ENCODE measurements around the gene IL15RA.
"Not testable (repeated sequence)": the region's sequence is repeated elsewhere in the genome, so short reads cannot be mapped to it uniquely, and the experiment has no call there.

Gene IL15RA

GRCh38 chr10:5951167-5951711 lies 26.1 kb downstream of the IL15RA start:
- DNase-seq (ENCODE audit: low read depth in 2 of 2) = no peak

GRCh38 chr10:5949009-5949759 lies 28.2 kb downstream of the IL15RA start:
- no peak for DNase-seq (ENCODE audit: low read depth in 2 of 2)

GRCh38 chr10:5948208-5948585 lies 29.1 kb downstream of the IL15RA start:
- DNase-seq (ENCODE audit: low read depth in 2 of 2) = no peak

- DNase-seq (ENCODE audit: low read depth in 2 of 2) = no peak
Observed at GRCh38 chr10:5947471-5948207, 29.7 kb downstream of the IL15RA start.

- no peak for DNase-seq (ENCODE audit: low read depth in 2 of 2)
Observed at GRCh38 chr10:5946786-5947185, 30.6 kb downstream of the IL15RA start.

- not testable (repeated sequence) for DNase-seq (ENCODE audit: low read depth in 2 of 2)
Observed at GRCh38 chr10:5946419-5946775, 30.9 kb downstream of the IL15RA start.

GRCh38 chr10:5945561-5946418 lies 31.6 kb downstream of the IL15RA start:
- no peak for DNase-seq (ENCODE audit: low read depth in 2 of 2)

- no peak for DNase-seq (ENCODE audit: low read depth in 2 of 2)
Observed at GRCh38 chr10:5945190-5945509, 32.2 kb downstream of the IL15RA start.

- no peak for DNase-seq (ENCODE audit: low read depth in 2 of 2)
Observed at GRCh38 chr10:5944389-5945189, 32.8 kb downstream of the IL15RA start.

GRCh38 chr10:5943536-5943935 lies 33.8 kb downstream of the IL15RA start:
- DNase-seq (ENCODE audit: low read depth in 2 of 2) = no peak

GRCh38 chr10:5942474-5942873 lies 34.9 kb downstream of the IL15RA start:
- no peak for DNase-seq (ENCODE audit: low read depth in 2 of 2)

GRCh38 chr10:5942001-5942400 lies 35.3 kb downstream of the IL15RA start:
- DNase-seq (ENCODE audit: low read depth in 2 of 2) = no peak

- DNase-seq (ENCODE audit: low read depth in 2 of 2) = no peak
Observed at GRCh38 chr10:5941579-5941978, 35.8 kb downstream of the IL15RA start.

- DNase-seq (ENCODE audit: low read depth in 2 of 2) = no peak
Observed at GRCh38 chr10:5940807-5941218, 36.5 kb downstream of the IL15RA start.

- no peak for DNase-seq (ENCODE audit: low read depth in 2 of 2)
Observed at GRCh38 chr10:5938291-5938690, 39.1 kb downstream of the IL15RA start.

GRCh38 chr10:5937016-5937415 lies 40.3 kb downstream of the IL15RA start:
- DNase-seq (ENCODE audit: low read depth in 2 of 2) = no peak

- no peak for DNase-seq (ENCODE audit: low read depth in 2 of 2)
Observed at GRCh38 chr10:5935628-5936027, 41.7 kb downstream of the IL15RA start.

GRCh38 chr10:5933909-5934546 lies 43.3 kb downstream of the IL15RA start:
- no peak for DNase-seq (ENCODE audit: low read depth in 2 of 2)

- no peak for DNase-seq (ENCODE audit: low read depth in 2 of 2)
Observed at GRCh38 chr10:5932345-5932744, 45.0 kb downstream of the IL15RA start.

- DNase-seq (ENCODE audit: low read depth in 2 of 2) = no peak
Observed at GRCh38 chr10:5930272-5930671, 47.1 kb downstream of the IL15RA start.

- no peak for DNase-seq (ENCODE audit: low read depth in 2 of 2)
Observed at GRCh38 chr10:5929442-5929841, 47.9 kb downstream of the IL15RA start.
